ENCODE data around the gene DGKQ.

DGKQ gene

GRCh38 chr4:910366-911091 lies 62.8 kb downstream of the DGKQ start:
- no peak for DNase-seq (ENCODE audit: insufficient read length, low spot score)
- no peak for FAIRE-seq

DNA sequence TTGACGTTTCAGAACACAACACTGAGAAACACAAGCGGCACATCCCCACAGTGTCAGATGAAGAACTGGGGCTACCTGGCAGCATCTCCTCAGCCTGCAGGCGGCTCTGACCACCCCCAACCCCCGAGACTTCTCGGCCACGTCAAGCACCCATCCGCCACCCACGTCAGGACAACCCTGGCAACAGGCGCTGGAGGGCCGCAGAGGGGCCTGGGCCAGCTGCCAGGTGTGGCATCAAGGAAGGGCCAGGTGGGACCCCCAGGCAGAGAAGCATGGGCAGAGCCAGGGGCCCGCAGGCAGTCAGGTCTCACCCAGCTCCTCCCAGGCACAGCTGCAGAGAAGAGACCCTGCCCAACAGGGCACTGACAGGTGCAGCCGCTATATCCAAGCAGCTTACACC lies 63.5 kb downstream of the DGKQ start:
- DNase-seq (ENCODE audit: insufficient read length, low spot score) (no peak), FAIRE-seq (no peak)

- FAIRE-seq (no peak), DNase-seq (ENCODE audit: insufficient read length, low spot score) (no peak)
Observed at GRCh38 chr4:909131-909571, 64.2 kb downstream of the DGKQ start.
